Umbilical cord (tissue), 2 donors: ENCODE measurements around the gene MBD2. TPM values are rescaled to one million over a fixed set of nuclear protein-coding genes. Genes with fewer than 3 reads are reported as not detected.
"Not testable (repeated sequence)": the region's sequence is repeated elsewhere in the genome, so short reads cannot be mapped to it uniquely, and the experiment has no call there.

Experiments
- DNase-seq: peaks from one replicate; pipeline ENCODE4 v3.0.0-alpha.2; 2015; ENCODE audit warnings: low spot score
- total RNA-seq: library from RNA; depleted of rRNA; stranded (reverse); fragments of >200 nt; gene quantifications from one replicate; pipeline ENCODE4 v1.2.3, GENCODE V29; 2014; ENCODE audit warnings: low replicate concordance; ENCODE audit not compliant: insufficient read depth

The MBD2 gene
- total RNA-seq, 1 donor from 2014 or later, result 13.5 TPM

- DNase-seq, result no peak
Observed at GRCh38 chr18:54151376-54151775, 73.1 kb downstream of the MBD2 start.

DNA sequence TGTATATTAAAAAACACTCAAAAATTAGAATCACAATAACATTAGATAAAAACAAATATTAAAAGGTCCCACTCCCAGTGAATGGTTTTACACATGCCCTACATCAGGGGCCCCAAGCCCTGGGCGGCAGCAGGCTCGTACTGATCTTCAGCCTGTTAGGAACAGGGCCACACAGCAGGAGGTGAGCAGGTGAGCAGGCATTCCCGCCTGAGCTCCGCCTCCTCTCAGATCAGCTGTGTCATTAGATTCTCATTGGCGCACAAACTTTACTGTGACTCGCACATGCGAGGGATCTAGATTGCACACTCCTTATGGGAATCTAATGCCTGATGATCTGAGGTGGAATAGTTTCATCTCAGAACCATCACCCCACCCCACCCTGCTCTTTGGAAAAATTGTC is 74.2 kb downstream of the MBD2 start:
- no peak for DNase-seq

DNA sequence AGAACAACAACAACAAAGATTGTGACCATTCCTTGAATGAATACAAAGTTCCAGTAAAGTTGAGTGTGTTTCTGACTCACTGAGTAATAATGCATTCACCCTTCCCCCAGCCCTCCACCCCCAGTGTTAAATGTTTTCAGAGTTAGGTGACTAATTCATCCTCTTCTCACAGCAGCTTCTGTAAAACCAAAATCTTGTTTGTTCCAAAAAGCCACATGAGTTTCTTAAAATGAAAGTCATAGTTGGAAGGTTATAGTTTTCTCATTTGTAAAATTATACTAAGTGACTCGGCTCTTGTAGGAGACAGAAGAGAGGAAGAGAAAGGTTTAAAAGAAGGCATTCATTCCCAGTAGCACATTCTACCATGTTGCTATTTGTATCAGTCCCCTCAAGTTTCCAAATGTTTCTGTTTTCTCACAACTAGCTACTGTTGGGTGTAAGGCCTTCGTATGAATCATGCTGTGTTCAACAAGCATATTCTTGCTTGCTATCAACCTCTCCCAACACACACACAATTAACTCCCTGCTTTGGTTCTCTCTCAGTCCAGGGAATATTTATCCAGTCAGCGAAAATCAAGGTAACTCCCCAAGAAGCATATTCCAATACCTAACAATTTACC is 75.3 kb downstream of the MBD2 start:
- peak; percentile 53 for DNase-seq

DNA sequence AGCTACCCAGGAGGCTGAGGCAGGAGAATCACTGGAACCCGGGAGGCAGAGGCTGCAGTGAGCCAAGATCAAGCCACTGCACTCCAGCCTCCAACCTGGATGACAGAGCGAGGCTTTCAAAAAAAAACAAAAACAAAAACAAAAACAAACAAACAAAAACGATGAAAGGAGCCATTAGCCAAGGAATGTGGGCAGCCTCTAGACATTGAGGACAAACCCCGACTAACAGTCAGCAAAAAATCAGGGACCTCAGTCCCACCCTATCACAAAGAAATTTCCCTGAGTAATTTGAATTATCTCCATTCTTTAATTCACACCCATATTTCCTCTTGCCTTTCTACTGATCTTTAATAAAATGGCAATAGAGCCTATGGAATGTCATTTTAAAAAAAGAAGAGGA is 75.8 kb downstream of the MBD2 start:
- DNase-seq, result no peak

- DNase-seq, result no peak
Observed at GRCh38 chr18:54148151-54148550, 76.3 kb downstream of the MBD2 start.

GRCh38 chr18:54147439-54147838 is 77.0 kb downstream of the MBD2 start:
- DNase-seq, result no peak

GRCh38 chr18:54141041-54141608 is 83.3 kb downstream of the MBD2 start:
- no peak for DNase-seq

DNA sequence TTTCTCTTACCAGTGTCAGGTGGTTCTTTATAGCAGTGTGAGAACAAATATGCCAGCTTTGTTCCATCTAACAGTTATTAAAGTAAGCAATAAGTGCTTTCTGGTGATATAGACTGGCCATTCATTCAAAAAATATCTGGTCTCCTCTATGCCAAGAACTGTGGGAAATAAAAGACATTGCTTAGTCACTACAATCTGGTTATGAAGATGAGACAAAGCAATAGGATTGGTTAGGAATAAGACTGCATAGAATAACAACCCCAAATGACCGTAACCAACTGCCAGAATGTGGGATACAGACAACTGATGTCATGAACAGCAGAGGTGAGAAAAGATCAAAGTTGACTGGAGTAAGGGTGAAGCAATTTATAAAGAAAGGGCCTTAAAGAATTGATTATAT is 83.8 kb downstream of the MBD2 start:
- no peak for DNase-seq

DNA sequence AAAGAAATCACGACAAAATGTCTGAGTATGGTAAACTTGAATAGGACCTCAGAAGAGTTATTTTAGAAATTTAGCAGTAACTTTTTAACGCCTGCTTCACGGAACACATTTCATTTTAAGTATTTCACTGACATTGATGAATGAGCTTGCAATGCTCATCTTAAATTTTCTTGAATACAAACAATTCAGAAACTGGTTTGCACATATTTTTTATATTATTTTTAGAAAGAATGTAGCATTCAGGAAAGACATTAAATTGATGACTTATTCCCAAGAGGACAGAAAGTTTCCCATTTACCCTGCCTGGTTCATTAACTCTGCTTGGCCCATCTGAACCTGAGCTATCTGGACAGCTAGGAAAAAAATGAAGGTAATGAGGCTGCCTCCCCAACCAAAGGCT is 89.3 kb downstream of the MBD2 start:
- DNase-seq, result no peak

GRCh38 chr18:54134053-54134452 is 90.4 kb downstream of the MBD2 start:
- DNase-seq, result no peak

- no peak for DNase-seq
Observed at GRCh38 chr18:54130631-54131030, 93.8 kb downstream of the MBD2 start.

DNA sequence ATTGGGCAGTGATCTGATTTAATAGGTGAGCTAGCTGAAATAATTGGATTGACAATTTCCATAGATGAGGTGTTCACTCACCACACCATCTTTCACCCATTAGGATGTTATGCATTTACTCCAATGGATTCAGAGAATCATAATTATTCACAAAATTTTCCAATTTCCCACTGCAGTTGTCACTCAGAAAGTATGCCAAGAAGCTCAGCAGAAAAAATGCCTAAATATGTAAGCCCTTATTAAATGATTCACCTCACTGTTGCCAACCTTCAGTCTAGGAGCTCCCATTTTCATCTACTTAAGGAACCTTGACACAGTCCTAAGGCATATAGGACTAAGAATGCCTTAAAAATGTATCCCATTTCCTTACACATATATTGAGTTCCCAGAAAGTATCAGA is 94.3 kb downstream of the MBD2 start:
- no peak for DNase-seq

DNA sequence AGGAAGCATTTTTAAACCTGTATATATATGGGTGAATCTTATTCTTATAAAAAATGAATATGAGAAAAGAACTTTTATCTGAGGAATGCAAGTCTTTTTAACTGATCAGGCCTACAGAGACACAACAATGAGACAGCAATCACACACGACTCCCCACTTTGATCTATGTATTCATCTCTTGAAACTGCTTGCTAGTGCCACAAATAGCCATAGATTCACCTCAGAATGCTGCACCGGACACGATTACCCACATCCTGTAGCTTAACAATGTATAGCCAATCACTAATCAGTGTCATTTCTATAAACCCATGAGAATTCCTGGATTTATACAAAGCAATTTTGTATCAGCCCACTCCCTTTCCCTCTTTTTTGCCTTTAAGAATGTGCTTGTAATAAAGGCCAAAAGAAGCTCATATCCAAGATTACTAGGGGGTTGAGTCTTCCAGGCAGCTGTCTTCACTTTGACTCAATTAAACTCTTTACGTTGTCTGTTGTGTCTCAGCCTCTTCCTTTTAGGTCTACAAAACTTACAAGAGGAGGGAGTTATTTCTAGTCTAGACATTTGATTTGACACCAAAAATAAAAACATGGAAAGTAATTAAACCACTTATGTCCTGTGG is 94.9 kb downstream of the MBD2 start:
- DNase-seq, result no peak

- peak; percentile 54 for DNase-seq
Observed at GRCh38 chr18:54127759-54128378, 96.6 kb downstream of the MBD2 start.

DNA sequence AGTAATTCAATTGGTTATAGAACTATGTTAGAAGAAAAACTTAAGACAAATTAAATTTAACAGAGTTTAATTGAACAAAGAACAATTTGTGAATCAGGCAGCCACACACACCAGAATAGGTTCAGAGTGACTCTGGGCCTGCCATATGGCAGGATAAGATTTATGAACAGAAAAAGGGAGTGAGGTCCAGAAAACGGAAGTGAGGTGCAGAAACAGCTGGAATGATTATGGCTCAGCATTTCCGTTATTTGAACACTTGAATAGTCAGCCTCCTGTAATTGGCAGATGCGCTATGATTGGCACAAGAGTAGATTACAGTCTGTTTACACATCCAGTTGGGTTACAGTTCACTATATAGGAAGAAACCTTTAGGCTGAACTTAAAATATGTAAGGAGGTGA is 99.0 kb downstream of the MBD2 start:
- no peak for DNase-seq

GRCh38 chr18:54123720-54124440 is 100.6 kb downstream of the MBD2 start:
- not testable (repeated sequence) for DNase-seq

- DNase-seq, result peak; percentile 67
Observed at GRCh38 chr18:54119524-54120019, 104.9 kb downstream of the MBD2 start.

DNA sequence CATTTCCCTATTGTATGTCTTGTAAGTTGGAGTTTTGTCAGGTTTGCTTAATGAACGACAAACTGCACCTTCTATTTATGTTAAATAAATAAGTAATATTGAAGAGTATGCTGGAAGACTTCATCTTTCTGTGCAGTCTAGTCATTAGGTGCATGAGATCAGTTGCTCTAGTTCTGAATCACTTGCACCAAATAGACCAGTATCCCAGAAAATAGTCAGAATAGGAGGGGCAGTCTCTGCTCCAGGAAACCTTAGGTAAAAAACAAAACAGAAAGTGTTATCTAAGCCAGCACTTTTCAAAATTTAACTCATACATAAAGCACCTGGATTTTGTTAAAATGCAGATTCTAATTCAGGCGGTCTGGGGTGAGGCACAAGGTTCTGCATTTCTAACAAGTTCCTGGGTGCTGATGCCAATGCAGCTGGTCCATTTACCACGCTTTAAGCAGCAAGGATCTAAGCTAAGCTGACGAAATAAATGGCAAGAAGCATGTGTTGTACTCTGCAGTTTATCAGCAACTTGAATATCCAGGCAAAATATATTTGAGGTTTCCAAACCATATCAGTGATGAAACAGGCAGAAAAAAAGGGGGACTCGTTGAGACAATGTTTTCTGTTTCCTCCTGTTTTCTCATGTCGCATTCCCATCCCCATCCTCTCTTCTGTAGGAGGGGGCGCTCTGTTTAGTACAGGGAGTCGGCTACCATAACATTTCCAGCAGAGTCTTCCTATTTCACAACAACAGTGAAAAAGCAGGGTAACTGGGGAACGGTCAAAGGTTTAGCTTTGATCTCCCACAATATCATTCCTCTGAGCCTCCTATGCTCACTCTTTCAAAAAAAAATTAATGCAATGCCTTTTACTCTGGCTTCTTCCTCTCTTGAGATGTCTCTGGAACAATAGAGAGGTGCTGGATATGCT is 106.4 kb downstream of the MBD2 start:
- DNase-seq, result peak; percentile 42

DNA sequence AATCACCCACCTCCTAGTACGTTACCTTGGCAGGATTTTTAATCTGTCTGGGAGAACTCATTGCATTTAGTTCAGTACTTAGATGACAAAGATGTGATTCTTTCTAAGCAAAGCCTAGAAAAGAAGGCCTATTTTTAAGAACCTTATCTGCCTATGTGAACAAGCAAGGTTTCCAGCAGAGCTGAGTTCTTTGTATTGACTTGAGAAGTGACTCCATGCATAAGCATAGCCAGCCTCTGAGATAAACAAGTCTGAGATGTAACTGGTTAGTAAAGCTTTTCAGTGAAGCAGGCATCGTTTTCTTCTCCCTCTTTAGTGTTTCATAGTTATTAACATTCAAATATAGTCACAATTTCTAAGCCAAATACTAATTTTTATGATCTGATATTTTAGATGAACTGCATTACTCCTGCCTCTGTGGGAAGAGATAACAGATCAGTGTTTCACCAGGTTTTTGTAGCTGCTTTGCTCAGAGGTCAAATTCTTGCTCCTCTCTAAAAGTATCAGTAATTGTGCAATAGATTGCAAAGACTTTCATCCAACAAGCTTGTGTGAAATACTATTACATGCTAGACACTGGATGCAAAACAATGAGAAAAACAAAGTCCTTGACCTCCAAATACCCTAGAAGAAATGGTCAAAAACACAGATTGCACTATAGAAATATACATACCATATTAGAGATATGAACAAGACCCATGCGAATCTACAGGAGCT is 107.8 kb downstream of the MBD2 start:
- DNase-seq, result peak; percentile 26

DNA sequence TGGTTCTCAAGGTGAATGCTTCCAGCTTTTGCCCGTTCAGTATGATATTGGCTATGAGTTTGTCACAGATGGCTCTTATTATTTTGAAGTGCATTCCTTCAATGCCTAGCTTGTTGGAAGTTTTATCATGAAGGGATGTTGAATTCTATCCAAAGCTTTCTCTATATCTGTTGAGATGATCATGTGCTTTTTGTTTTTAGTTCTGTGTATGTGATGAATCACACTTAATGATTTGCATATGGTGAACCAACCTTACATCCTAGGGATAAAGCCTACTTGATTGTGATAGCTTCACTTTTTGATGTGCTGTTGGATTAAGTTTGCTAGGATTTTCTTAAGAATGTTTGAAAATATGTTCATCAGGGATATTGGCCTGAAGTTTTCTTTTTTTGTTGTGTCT is 112.1 kb downstream of the MBD2 start:
- DNase-seq, result no peak
